BLaER1 treated with 17β-estradiol and CSF1 and Interleukin-3, amounts not matched to agents 10 nM and 100 nM (cell line): ENCODE measurements around the gene PLXNA2.

Experiments used
- H3K27ac ChIP-seq, 11 experiments: shearing (Covaris generic); formaldehyde crosslinking; 2 replicates each; pipeline ENCODE4 v1.8.1; 2022
- H3K27me3 ChIP-seq, 11 experiments: shearing (Covaris generic); formaldehyde crosslinking; 2 replicates each; pipeline ENCODE4 v1.8.1; 2022
- H3K36me3 ChIP-seq, 11 experiments: shearing (Covaris generic); formaldehyde crosslinking; 2 replicates each; pipeline ENCODE4 v1.8.1; 2022
- H3K4me1 ChIP-seq, 10 experiments: shearing (Covaris generic); formaldehyde crosslinking; 2 replicates each; pipeline ENCODE4 v1.8.1; 2022
- H3K4me2 ChIP-seq, 11 experiments: shearing (Covaris generic); formaldehyde crosslinking; 2 replicates each; pipeline ENCODE4 v1.8.1; 2022
- H3K4me3 ChIP-seq, 10 experiments: shearing (Covaris generic); formaldehyde crosslinking; 2 replicates each; pipeline ENCODE4 v1.8.1; 2022
- H3K9ac ChIP-seq, 11 experiments: shearing (Covaris generic); formaldehyde crosslinking; 2 replicates each; pipeline ENCODE4 v1.8.1; 2022
- H3K9me3 ChIP-seq, 11 experiments: shearing (Covaris generic); formaldehyde crosslinking; replicated peaks in 1 of 11; 2 replicates each; pipeline ENCODE4 v1.8.1; 2022
- H4K20me1 ChIP-seq, 11 experiments: shearing (Covaris generic); formaldehyde crosslinking; 2 replicates each; pipeline ENCODE4 v1.8.1; 2022
- Cebpa-rat ChIP-seq, 11 experiments: shearing (Covaris generic); IDR thresholded peaks; 2 replicates each; pipeline ENCODE4 v1.8.1; 2022

PLXNA2 gene

DNA sequence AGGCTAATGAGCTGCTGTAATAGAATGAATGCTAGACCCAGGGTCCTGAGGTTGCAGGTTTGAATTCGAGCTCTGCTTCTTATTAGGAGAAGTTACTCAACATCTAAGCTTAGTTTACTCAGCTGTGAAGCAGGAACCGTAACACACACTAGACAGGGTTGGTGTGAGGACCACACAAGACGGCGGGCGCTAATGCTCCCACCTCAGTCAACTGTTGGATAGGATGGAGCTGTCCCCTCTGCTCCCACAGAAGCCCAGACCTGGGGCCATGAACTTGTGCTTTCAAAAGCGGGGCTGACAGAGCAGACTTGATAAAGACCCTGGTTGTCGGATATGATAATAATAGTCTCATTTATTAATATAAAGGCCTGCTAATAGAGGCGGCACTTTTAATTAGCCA, 234.9 kb downstream of the PLXNA2 start:
- H3K27ac ChIP-seq = no peak overlapping the region
- H3K9ac ChIP-seq = no peak overlapping the region
- H3K27me3 ChIP-seq = no peaks in the 10 kb centered on the region
- peaks cover 13 to 24% (median 18%) of the 10 kb centered on the region in 10 experiments for H3K4me1 ChIP-seq
- H3K4me3 ChIP-seq = no peak overlapping the region
- no peak for TF ChIP-seq Cebpa-rat (IDR thresholded peaks at IDR 0.05)
- peak overlapping the region in 8 of 11 experiments; percentile 40 to 74 (median 62); a peak in 16 of 22 replicates for H3K4me2 ChIP-seq
- no peaks in the 10 kb centered on the region for H4K20me1 ChIP-seq
- no peaks in the 10 kb centered on the region for H3K9me3 ChIP-seq
- H3K36me3 ChIP-seq = no peaks in the 10 kb centered on the region

DNA sequence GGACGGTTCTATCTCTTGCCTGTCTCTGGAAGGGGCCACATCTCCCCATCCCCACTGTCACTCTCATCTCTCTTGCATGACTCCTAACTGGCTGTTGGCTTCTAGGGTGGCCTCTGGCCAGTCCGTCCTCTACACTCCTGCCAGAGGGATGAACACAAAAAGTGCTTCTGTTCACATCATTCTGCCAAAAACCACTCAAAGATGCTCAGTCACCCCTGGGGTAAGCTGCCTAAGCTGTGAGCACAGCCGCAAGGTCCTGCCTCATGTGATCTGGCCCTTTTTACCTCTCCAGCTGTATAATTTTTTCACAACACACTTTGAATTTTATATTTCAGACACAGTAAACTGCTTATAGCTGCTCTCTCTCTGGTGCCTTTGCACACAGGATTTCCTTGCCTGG, 235.7 kb downstream of the PLXNA2 start:
- no peaks in the 10 kb centered on the region for H3K27me3 ChIP-seq
- H3K4me2 ChIP-seq = no peak overlapping the region; a peak in 2 of 22 replicates
- no peak overlapping the region for H3K4me3 ChIP-seq
- no peak overlapping the region for H3K27ac ChIP-seq
- H4K20me1 ChIP-seq = no peaks in the 10 kb centered on the region
- no peak for TF ChIP-seq Cebpa-rat (IDR thresholded peaks at IDR 0.05)
- no peaks in the 10 kb centered on the region for H3K36me3 ChIP-seq
- H3K9ac ChIP-seq = no peak overlapping the region
- H3K9me3 ChIP-seq = no peaks in the 10 kb centered on the region
- peaks cover 16 to 24% (median 18%) of the 10 kb centered on the region in 10 experiments for H3K4me1 ChIP-seq

DNA sequence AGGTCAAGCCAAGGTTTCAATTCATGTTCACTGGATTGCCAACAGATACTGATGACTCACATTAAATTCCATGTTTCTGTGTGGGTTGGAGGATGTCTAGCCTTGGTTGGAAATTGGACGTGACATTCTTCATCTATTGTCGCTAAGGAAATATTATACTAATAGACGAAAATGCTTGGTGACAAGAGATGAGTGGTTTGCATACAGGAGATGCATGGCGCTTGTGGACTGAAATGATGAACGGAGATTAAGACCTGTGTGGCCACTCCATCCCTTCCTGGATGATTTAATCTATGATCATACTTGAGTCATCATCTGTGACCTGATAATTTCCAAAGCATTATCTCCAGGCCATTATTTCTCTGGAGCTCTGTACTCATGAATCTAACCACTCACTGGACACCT, 236.2 kb downstream of the PLXNA2 start:
- H3K9ac ChIP-seq = no peak overlapping the region
- no peak overlapping the region for H3K27ac ChIP-seq
- no peak overlapping the region for H3K4me3 ChIP-seq
- no peak overlapping the region for H3K4me2 ChIP-seq
- H4K20me1 ChIP-seq = no peaks in the 10 kb centered on the region
- no peak for TF ChIP-seq Cebpa-rat (IDR thresholded peaks at IDR 0.05)
- no peaks in the 10 kb centered on the region for H3K36me3 ChIP-seq
- H3K9me3 ChIP-seq = no peaks in the 10 kb centered on the region
- H3K27me3 ChIP-seq = no peaks in the 10 kb centered on the region
- H3K4me1 ChIP-seq = peaks cover 16 to 24% (median 18%) of the 10 kb centered on the region in 10 experiments

DNA sequence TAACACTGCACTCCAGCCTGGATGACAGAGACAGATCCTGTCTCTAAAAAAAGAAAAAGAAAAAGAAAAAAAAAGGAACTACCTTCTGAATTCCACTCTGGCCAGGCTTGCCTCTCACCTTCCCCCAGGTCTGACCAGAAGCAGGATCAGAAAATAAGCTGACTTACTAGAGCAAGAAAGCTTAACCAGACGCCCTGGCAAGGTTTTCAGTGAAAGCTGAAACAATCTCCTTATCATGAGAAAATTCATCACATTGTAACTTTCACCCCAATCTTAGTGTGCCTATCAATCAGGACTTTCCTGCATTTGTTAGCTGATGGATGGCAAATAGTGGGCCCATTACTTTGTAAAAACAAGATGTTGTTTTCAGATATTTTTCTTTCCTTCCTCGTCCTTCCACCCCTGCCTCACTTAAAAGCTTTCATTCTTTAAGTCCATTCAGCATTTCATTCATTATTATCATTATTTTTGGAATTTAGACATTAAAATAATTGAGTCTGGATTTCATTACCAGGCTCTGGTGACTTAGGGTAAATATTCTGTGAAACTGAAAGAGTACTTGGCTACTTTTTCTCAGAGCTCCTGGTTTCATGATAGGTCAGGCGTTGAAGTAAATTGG, 236.8 kb downstream of the PLXNA2 start:
- H4K20me1 ChIP-seq = no peaks in the 10 kb centered on the region
- H3K27me3 ChIP-seq = no peaks in the 10 kb centered on the region
- H3K9me3 ChIP-seq = no peaks in the 10 kb centered on the region
- TF ChIP-seq Cebpa-rat (IDR thresholded peaks at IDR 0.05) = no peak
- H3K9ac ChIP-seq = no peak overlapping the region
- no peak overlapping the region for H3K27ac ChIP-seq
- no peaks in the 10 kb centered on the region for H3K36me3 ChIP-seq
- H3K4me3 ChIP-seq = no peak overlapping the region
- no peak overlapping the region for H3K4me2 ChIP-seq
- peaks cover 16 to 24% (median 18%) of the 10 kb centered on the region in 10 experiments for H3K4me1 ChIP-seq

DNA sequence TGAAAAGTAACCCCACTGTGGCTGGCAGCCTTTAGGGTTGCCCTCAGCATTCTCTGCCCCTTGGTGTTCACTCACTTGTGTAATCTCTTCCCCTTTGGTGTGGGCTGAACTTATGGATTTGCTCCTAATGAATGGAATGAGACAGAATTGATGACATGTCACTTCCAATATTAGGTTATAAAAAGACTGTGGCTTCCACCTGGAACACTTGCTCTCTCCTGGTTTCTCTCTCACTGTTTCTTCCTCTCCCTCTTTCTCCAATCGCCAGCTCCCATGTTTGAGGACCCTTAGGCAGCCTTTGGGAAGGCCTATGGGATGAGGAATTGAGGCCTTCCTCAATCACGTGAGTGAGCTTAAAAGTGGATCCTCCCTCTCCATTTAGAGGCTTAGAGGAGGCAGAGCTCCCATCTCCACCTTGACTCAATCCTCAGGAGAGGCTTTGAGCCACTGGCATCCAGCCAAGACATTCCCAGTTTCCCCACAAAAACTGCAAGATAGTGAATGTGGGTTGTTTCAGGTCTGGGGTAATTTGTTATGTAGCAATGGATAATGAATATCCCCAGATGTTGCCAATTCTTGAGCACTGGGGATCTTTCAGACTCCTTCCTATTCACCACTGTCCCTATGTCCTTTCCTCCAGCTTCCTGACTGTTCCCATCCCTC, 237.8 kb downstream of the PLXNA2 start:
- H3K27me3 ChIP-seq = no peaks in the 10 kb centered on the region
- peaks cover 16 to 24% (median 18%) of the 10 kb centered on the region in 10 experiments for H3K4me1 ChIP-seq
- no peak overlapping the region for H3K27ac ChIP-seq
- peaks cover 0 to 2% (median 0%) of the 10 kb centered on the region in 11 experiments; a peak in 1 of 22 replicates for H3K9me3 ChIP-seq
- no peak for TF ChIP-seq Cebpa-rat (IDR thresholded peaks at IDR 0.05)
- no peaks in the 10 kb centered on the region for H3K36me3 ChIP-seq
- H4K20me1 ChIP-seq = no peaks in the 10 kb centered on the region
- H3K4me2 ChIP-seq = no peak overlapping the region
- no peak overlapping the region for H3K4me3 ChIP-seq
- H3K9ac ChIP-seq = no peak overlapping the region

DNA sequence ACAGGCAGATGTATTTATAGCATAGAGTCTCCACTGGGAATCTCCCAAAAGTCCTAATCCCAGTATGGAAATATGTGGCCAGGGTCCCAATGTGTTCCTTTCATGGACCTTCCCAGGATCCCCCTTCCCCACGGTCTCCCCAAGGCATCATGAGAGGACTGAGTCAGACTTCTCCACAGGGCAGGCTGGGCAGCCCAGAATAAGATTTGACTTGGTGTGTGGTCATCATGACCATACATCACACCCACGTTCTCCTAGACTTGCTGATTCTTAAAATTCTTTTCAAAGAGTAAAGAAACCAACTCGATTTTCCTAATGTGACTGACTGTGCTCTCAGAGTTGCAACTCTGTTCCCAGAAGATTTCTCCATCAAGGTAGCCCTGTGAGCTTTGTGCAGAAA, 239.3 kb downstream of the PLXNA2 start:
- Histone ChIP-seq H3K4me1 (peaks cover 7 to 18% (median 9%) of the 10 kb centered on the region in 10 experiments), H3K27me3 (no peaks in the 10 kb centered on the region), H3K9me3 (peaks cover 0 to 13% (median 0%) of the 10 kb centered on the region in 11 experiments; a peak in 5 of 22 replicates), H4K20me1 (no peaks in the 10 kb centered on the region), H3K4me2 (peak overlapping the region in 2 of 11 experiments; percentile 66 to 69; a peak in 4 of 22 replicates), H3K36me3 (no peaks in the 10 kb centered on the region), H3K4me3 (no peak overlapping the region), H3K27ac (no peak overlapping the region), H3K9ac (no peak overlapping the region)
- TF ChIP-seq Cebpa-rat (IDR thresholded peaks at IDR 0.05) = no peak

DNA sequence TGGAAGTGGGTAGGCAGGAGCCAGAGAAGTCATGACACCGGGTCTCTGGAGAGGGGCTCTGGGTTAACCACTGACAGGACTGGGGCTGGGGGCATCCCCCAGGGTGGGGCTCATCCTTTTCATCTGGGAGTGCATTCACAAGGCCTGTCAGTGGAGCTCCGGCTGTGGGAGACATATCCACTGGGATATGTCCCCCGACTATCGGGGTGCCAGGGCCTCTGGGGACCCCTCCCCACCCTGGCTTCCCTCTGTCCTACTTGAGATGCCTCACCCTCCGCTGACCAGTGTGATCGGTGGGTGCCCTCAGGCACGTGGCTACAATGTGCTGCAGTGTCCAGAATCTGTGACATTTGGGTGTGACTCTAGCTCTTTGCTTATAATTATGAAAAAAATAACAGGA, 240.9 kb downstream of the PLXNA2 start:
- H3K4me1 ChIP-seq = peaks cover 0 to 18% (median 0%) of the 10 kb centered on the region in 10 experiments; a peak in 4 of 20 replicates
- H3K9ac ChIP-seq = no peak overlapping the region
- no peaks in the 10 kb centered on the region for H3K36me3 ChIP-seq
- TF ChIP-seq Cebpa-rat (IDR thresholded peaks at IDR 0.05) = no peak
- H3K4me3 ChIP-seq = no peak overlapping the region
- H3K4me2 ChIP-seq = no peak overlapping the region
- peaks cover 0 to 13% (median 0%) of the 10 kb centered on the region in 11 experiments; a peak in 5 of 22 replicates for H3K9me3 ChIP-seq
- H4K20me1 ChIP-seq = no peaks in the 10 kb centered on the region
- no peaks in the 10 kb centered on the region for H3K27me3 ChIP-seq
- no peak overlapping the region for H3K27ac ChIP-seq

DNA sequence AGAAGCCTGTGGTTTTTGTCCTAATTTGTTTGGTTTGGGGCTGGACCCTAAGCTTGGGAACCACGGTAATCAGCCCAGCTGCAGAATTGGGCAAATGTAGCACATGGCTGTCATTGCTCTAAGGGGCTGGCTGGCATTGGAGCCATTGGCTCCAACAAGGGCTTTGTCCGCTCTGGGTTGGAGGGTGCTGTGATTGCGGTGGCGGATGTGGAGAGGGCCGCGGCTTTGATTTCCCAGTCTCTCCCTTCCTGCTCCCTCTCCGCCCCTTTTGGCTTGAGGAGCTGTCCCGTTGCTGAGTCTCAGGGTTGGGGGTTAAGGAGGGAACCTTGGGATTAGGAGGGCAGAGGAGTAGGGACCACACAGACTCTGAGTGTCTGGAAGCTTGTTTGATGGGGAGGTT, 241.5 kb downstream of the PLXNA2 start:
- Histone ChIP-seq H3K4me1 (peaks cover 0 to 18% (median 0%) of the 10 kb centered on the region in 10 experiments; a peak in 4 of 20 replicates), H3K9me3 (peaks cover 0 to 13% (median 0%) of the 10 kb centered on the region in 11 experiments; a peak in 5 of 22 replicates), H3K27ac (no peak overlapping the region), H3K9ac (no peak overlapping the region), H3K36me3 (no peaks in the 10 kb centered on the region), H3K4me3 (no peak overlapping the region), H3K4me2 (no peak overlapping the region), H4K20me1 (no peaks in the 10 kb centered on the region), H3K27me3 (no peaks in the 10 kb centered on the region)
- no peak for TF ChIP-seq Cebpa-rat (IDR thresholded peaks at IDR 0.05)

DNA sequence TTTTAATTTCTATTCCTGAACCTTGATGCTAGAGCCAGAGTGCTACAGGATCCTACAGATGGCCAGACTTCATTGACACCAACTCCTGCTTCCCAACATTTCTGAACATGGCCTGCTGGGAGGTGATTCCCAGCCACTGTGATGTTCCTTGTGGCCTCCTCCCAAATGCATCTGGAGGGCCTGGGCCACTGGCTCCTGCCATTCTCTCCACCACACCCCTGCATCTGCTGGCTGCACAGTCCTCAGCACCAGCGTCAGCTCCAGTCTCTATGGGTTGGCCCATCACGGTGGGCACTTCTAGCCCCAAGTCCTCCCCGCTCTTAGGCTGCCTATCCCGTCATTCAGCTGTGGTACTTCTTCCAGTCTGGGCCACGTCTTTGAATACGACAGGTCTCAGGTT, 242.1 kb downstream of the PLXNA2 start:
- H3K27me3 ChIP-seq = no peaks in the 10 kb centered on the region
- peaks cover 0 to 13% (median 0%) of the 10 kb centered on the region in 11 experiments; a peak in 5 of 22 replicates for H3K9me3 ChIP-seq
- peaks cover 0 to 18% (median 0%) of the 10 kb centered on the region in 10 experiments; a peak in 4 of 20 replicates for H3K4me1 ChIP-seq
- H3K9ac ChIP-seq = no peak overlapping the region
- TF ChIP-seq Cebpa-rat (IDR thresholded peaks at IDR 0.05) = no peak
- H3K27ac ChIP-seq = no peak overlapping the region
- H3K4me2 ChIP-seq = no peak overlapping the region
- H3K36me3 ChIP-seq = no peaks in the 10 kb centered on the region
- H3K4me3 ChIP-seq = no peak overlapping the region
- no peaks in the 10 kb centered on the region for H4K20me1 ChIP-seq
